Activated CD4-positive, alpha-beta memory T cell treated with anti-CD3 and anti-CD28 coated beads, Interleukin-2, amount 10 ng/mL, durations not matched to agents 7 days and 5 days (primary cell): ENCODE data around the gene KRTAP4-4. TPM values are rescaled to one million over a fixed set of nuclear protein-coding genes. Genes with fewer than 3 reads are reported as not detected.
"Not testable (repeated sequence)": the region's sequence is repeated elsewhere in the genome, so short reads cannot be mapped to it uniquely, and the experiment has no call there.

Experiments
- CTCF ChIA-PET: fragments of 350-600 bp; sonication (Branson Sonifier 250); formaldehyde crosslinking; loops from one replicate; lab custom pipeline; 2021; ENCODE audit warnings: antibody characterized with exemption, inconsistent platforms; lab: Charles Lee
- POLR2A ChIA-PET: fragments of 350-600 bp; sonication (Branson Sonifier 250); formaldehyde crosslinking; loops from one replicate; lab custom pipeline; 2021; ENCODE audit warnings: antibody characterized with exemption; lab: Charles Lee
- DNase-seq: peaks from one replicate; pipeline ENCODE4 v3.0.0-alpha.2; 2020
- H3K27ac Mint-ChIP-seq: one replicate; pipeline ENCODE4 v1.8.0; 2021; ENCODE audit warnings: mild to moderate bottlenecking, mixed read lengths
- H3K27me3 Mint-ChIP-seq: one replicate; pipeline ENCODE4 v1.8.0; 2021; ENCODE audit warnings: mixed read lengths
- H3K36me3 Mint-ChIP-seq: one replicate; pipeline ENCODE4 v1.8.0; 2021; ENCODE audit warnings: low read depth, mixed read lengths
- H3K4me1 Mint-ChIP-seq: one replicate; pipeline ENCODE4 v1.8.0; 2021; ENCODE audit warnings: mixed read lengths
- H3K4me3 Mint-ChIP-seq: one replicate; pipeline ENCODE4 v1.8.0; 2021; ENCODE audit warnings: mild to moderate bottlenecking, mixed read lengths
- H3K9me3 Mint-ChIP-seq: one replicate; pipeline ENCODE4 v1.8.0; 2021; ENCODE audit warnings: mixed read lengths
- total RNA-seq, 2 experiments: library from RNA; stranded (reverse); gene quantifications; one replicate each; pipeline ENCODE4 v1.2.3, GENCODE V29; 2021

The KRTAP4-4 gene
- total RNA-seq, 2 experiments from 2014 or later = not detected

DNA sequence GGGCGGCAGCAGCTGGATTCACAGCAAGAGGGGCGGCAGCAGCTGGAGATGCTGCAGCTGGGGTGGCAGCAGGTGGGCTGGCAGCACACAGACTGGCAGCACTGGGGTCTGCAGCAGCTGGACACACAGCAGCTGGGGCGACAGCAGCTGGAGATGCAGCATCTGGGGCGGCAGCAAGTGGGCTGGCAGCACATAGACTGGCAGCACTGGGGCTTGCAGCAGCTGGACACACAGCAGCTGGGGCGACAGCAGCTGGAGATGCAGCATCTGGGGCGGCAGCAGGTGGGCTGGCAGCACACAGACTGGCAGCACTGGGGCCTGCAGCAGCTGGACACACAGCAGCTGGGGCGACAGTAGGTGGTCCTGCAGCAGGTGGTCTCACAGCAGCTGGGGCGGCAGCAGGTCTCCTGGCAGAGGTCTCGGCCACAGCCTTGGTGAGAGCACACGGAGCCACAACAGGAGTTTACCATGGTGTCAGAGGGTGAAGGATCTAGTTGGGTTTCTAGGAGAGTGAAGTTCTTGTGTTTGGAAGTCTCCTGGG is 42.6 kb downstream of the KRTAP4-4 start, which contains the start of gene KRTAP4-11:
Gene KRTAP4-11 (minus strand): TSS at position 528 of the 541 bp plus-strand sequence. CDS start 58 bp downstream, at position 470.
- POLR2A ChIA-PET, H3K27ac Mint-ChIP-seq, DNase-seq, H3K36me3 Mint-ChIP-seq, CTCF ChIA-PET, H3K9me3 Mint-ChIP-seq, H3K4me3 Mint-ChIP-seq, H3K27me3 Mint-ChIP-seq, H3K4me1 Mint-ChIP-seq: not testable (repeated sequence)

GRCh38 chr17:41116297-41116696 is 44.3 kb downstream of the KRTAP4-4 start:
- no peak for DNase-seq
- Mint-ChIP-seq H3K27me3 (peaks cover 10% of the 10 kb centered on the region), H3K4me3 (no peak overlapping the region), H3K9me3 (peaks cover 2% of the 10 kb centered on the region), H3K27ac (no peak overlapping the region), H3K4me1 (peaks cover 4% of the 10 kb centered on the region), H3K36me3 (no peaks in the 10 kb centered on the region)
- ChIA-PET POLR2A (no interaction called here), CTCF (no interaction called here)

GRCh38 chr17:41111151-41111885 is 49.2 kb downstream of the KRTAP4-4 start:
- peaks cover 4% of the 10 kb centered on the region for H3K9me3 Mint-ChIP-seq
- CTCF ChIA-PET = interaction anchor here (0.7 kb wide), 1 partner anchor 212 kb away, joined by 3 read pairs; no protein-coding TSS in a partner anchor

More at GRCh38 chr17:41111151-41111885, 49.2 kb downstream of the KRTAP4-4 start:
- POLR2A ChIA-PET = no interaction called here
- Mint-ChIP-seq H3K27me3 (peaks cover 18% of the 10 kb centered on the region), H3K4me1 (no peaks in the 10 kb centered on the region), H3K36me3 (no peaks in the 10 kb centered on the region), H3K27ac (no peak overlapping the region), H3K4me3 (no peak overlapping the region)
- DNase-seq = no peak

Other genes with a start within 250 kb of the KRTAP4-4 start
- gene KRT23, start 223.1 kb downstream of the KRTAP4-4 start, total RNA-seq = not detected
- gene KRT39, start 193.8 kb downstream of the KRTAP4-4 start, total RNA-seq = not detected
- not detected for gene KRT40, start 176.4 kb downstream of the KRTAP4-4 start, total RNA-seq
- gene KRTAP3-3, start 166.6 kb downstream of the KRTAP4-4 start, total RNA-seq = not detected
- gene KRTAP3-2, start 160.8 kb downstream of the KRTAP4-4 start, total RNA-seq = not detected
- not detected for gene KRTAP3-1, start 151.6 kb downstream of the KRTAP4-4 start, total RNA-seq
- not detected for gene KRTAP1-5, start 133.5 kb downstream of the KRTAP4-4 start, total RNA-seq
- gene KRTAP1-4, start 130.6 kb downstream of the KRTAP4-4 start, total RNA-seq = not detected
- not detected for gene KRTAP1-3, start 125.9 kb downstream of the KRTAP4-4 start, total RNA-seq
- not detected for gene KRTAP1-1, start 119.3 kb downstream of the KRTAP4-4 start, total RNA-seq
- gene KRTAP2-1, start 113.4 kb downstream of the KRTAP4-4 start, total RNA-seq = not detected
- not detected for gene KRTAP2-2, start 105.5 kb downstream of the KRTAP4-4 start, total RNA-seq
- gene KRTAP2-3, start 100.6 kb downstream of the KRTAP4-4 start, total RNA-seq = not detected
- not detected for gene KRTAP2-4, start 94.9 kb downstream of the KRTAP4-4 start, total RNA-seq
- not detected for gene KRTAP4-7, start 76.6 kb downstream of the KRTAP4-4 start, total RNA-seq
- not detected for gene KRTAP4-8, start 62.6 kb downstream of the KRTAP4-4 start, total RNA-seq
- not detected for gene KRTAP4-16, start 58.5 kb downstream of the KRTAP4-4 start, total RNA-seq
- gene KRTAP4-9, start 55.4 kb downstream of the KRTAP4-4 start, total RNA-seq = not detected
- not detected for gene KRTAP4-11, start 42.4 kb downstream of the KRTAP4-4 start, total RNA-seq
- not detected for gene KRTAP4-12, start 36.6 kb downstream of the KRTAP4-4 start, total RNA-seq
- not detected for gene KRTAP4-6, start 20.2 kb downstream of the KRTAP4-4 start, total RNA-seq
- not detected for gene KRTAP4-5, start 10.9 kb downstream of the KRTAP4-4 start, total RNA-seq
- not detected for gene KRTAP4-3, start 7.5 kb upstream of the KRTAP4-4 start, total RNA-seq
- not detected for gene KRTAP4-2, start 17.5 kb upstream of the KRTAP4-4 start, total RNA-seq
- not detected for gene KRTAP4-1, start 24.2 kb upstream of the KRTAP4-4 start, total RNA-seq
- not detected for gene KRTAP9-1, start 29.1 kb upstream of the KRTAP4-4 start, total RNA-seq
- not detected for gene KRTAP9-2, start 65.9 kb upstream of the KRTAP4-4 start, total RNA-seq
- gene KRTAP9-3, start 71.7 kb upstream of the KRTAP4-4 start, total RNA-seq = not detected
- not detected for gene KRTAP9-8, start 77.3 kb upstream of the KRTAP4-4 start, total RNA-seq
- not detected for gene KRTAP9-4, start 88.9 kb upstream of the KRTAP4-4 start, total RNA-seq
- gene KRTAP9-9, start 94.6 kb upstream of the KRTAP4-4 start, total RNA-seq = not detected
- not detected for gene KRTAP9-6, start 104.6 kb upstream of the KRTAP4-4 start, total RNA-seq
- not detected for gene KRTAP9-7, start 115.0 kb upstream of the KRTAP4-4 start, total RNA-seq
- gene KRTAP29-1, start 142.1 kb upstream of the KRTAP4-4 start, total RNA-seq = not detected
- under 1 TPM in 1 of 2 experiments, not detected in 1; 0.13 TPM for gene KRTAP16-1, start 148.6 kb upstream of the KRTAP4-4 start, total RNA-seq
- not detected for gene KRTAP17-1, start 155.0 kb upstream of the KRTAP4-4 start, total RNA-seq
- not detected for gene KRT33A, start 190.1 kb upstream of the KRTAP4-4 start, total RNA-seq
- not detected for gene KRT33B, start 209.1 kb upstream of the KRTAP4-4 start, total RNA-seq
- not detected for gene KRT34, start 221.6 kb upstream of the KRTAP4-4 start, total RNA-seq
- not detected for gene KRT31, start 236.9 kb upstream of the KRTAP4-4 start, total RNA-seq